MG63 (cell line): ENCODE measurements around the gene WASF3. TPM values are rescaled to one million over a fixed set of nuclear protein-coding genes. Genes with fewer than 3 reads are reported as not detected.

ENCODE experiments used
- DNase-seq: peaks from one replicate; pipeline ENCODE4 v3.0.0-alpha.2; 2020
- H3K27me3 ChIP-seq: fragments of 250-450 bp; sonication (Bioruptor Pico); 2 replicates; pipeline ENCODE4 v1.5.1; 2020; ENCODE audit warnings: mild to moderate bottlenecking, moderate library complexity
- H3K36me3 ChIP-seq: fragments of 250-450 bp; sonication (Bioruptor Pico); 2 replicates; pipeline ENCODE4 v1.5.1; 2020; ENCODE audit warnings: mild to moderate bottlenecking, moderate library complexity
- H3K4me3 ChIP-seq: fragments of 250-450 bp; sonication (Bioruptor Pico); 2 replicates; pipeline ENCODE4 v1.5.1; 2020; ENCODE audit warnings: mild to moderate bottlenecking, moderate library complexity
- H3K9me3 ChIP-seq: fragments of 250-450 bp; sonication (Bioruptor Pico); 2 replicates; pipeline ENCODE4 v1.5.1; 2020; ENCODE audit warnings: mild to moderate bottlenecking, moderate library complexity
- total RNA-seq: library from RNA; depleted of rRNA; stranded (reverse); fragments of >200 nt; shearing (Covaris generic); gene quantifications from 2 replicates; pipeline ENCODE4 v1.2.3, GENCODE V29; 2014; ENCODE audit warnings: low replicate concordance

The WASF3 gene
- total RNA-seq, 1 experiment from 2014 or later = 6.0 TPM

DNA sequence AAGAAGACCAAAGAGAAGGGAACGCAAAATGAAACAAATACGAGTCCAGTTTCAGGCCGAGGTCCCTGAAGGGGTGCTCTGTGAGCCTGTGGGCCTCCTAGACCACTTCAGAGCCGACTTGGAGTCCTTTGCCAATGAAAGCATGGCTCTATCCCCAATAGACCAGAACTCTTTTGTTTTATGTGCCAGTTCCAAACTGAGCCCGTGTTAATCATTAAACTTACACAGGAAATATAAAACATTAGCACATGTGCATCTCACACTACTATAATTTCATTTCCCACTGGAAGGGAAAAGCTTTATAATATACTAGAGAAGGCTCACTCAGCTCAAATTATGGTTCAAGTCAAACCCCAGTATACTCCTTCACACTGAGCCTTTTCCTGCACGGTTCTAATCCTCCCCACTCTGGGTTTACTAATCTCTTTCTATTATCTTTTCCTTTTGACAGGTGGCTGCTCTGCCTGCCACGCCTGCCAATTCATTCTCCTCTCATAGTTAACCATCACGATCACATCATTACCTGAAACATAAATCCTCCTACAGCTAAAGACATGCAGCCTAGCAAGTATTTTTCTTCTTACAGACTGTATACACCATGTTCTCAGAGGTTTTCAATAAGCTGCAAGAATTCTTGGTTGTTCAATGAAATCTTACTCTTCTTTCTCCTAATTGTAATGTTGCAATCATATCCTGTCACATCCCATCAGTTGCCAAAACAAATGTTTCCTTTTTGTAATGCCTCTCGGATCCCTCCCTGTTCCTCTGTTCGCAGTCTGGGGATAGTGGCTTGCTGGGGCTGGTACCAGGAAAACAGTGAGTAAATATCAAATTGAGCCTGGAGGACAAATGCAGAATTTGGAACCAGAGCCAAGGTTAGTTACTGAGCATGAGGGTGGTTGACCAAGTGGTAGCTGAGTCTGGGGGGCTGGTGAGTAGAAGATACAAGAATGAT is 18.8 kb upstream of the WASF3 start:
- H3K36me3 ChIP-seq = no peaks in the 10 kb centered on the region
- H3K9me3 ChIP-seq = no peaks in the 10 kb centered on the region
- H3K27me3 ChIP-seq = no peaks in the 10 kb centered on the region
- peak; percentile 13 for DNase-seq
- no peak overlapping the region for H3K4me3 ChIP-seq

DNA sequence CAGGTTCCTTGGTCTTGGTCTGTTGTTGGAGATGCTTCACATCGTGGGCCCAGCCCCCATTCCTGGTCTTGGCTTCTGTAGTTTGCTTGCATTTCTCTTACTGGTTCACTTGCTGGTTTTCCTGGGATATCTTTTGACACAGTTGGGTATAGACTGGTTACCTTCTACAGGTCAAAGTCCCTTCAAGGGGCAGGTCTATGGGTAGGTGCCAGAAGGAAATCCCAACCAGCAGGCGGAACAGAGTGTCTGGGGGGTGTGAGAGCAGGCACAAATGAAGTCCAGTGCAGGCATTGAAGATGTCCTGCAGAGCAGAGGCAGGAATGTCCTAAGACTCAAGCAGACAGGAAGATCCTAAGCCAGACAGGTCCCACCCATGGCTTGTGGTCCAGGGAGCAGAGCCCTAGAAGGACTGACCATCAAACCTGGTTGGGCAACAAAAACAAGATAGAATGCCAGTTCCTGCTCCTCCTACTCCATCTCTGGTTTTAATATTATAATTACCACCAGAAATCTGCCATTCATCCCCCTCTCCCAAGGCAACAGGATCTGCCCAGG is 17.7 kb upstream of the WASF3 start:
- no peaks in the 10 kb centered on the region for H3K27me3 ChIP-seq
- no peaks in the 10 kb centered on the region for H3K36me3 ChIP-seq
- no peak overlapping the region for H3K4me3 ChIP-seq
- DNase-seq = no peak
- H3K9me3 ChIP-seq = no peaks in the 10 kb centered on the region

DNA sequence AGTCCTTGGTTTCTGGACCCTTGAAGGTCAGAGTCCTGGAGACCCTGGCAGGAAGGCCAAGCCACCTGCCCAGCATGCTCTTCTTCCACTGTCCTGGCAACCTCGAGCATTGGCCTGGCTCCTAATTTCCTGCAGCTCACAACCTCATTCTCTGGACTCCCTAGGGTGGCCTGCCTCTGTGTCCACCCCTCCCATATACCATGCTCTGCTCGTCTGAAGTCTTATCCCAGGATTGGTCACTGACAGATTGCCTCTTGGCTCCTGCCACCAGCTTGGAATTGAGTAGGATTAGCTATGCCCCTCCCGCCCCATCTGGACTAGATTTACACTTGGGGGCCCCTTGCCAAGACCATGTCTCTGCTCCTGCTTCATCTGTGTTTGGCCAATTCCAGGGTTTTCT is 17.1 kb upstream of the WASF3 start:
- H3K36me3 ChIP-seq = no peaks in the 10 kb centered on the region
- no peak overlapping the region for H3K4me3 ChIP-seq
- H3K9me3 ChIP-seq = no peaks in the 10 kb centered on the region
- peak; percentile 57 for DNase-seq
- no peaks in the 10 kb centered on the region for H3K27me3 ChIP-seq

DNA sequence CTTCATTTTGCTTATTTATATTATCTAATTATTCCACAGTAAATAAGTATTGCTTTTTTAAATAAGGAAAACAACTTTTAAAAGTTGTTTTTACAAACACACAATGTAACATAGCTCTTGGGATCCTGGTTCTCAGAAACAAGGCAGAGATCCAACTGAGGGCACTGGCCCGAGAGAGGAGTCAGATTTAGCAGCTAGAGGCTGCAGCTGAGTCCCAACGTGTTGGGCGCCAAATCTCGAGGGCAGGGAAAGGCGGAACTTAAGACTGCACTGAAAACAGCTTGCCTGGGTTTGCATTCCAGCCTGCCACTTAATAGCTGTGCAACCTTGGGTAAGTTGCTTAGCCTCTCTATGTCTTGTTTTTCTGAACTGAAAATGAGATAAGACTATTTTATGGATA is 16.4 kb upstream of the WASF3 start:
- DNase-seq = no peak
- Histone ChIP-seq H3K36me3 (no peaks in the 10 kb centered on the region), H3K9me3 (no peaks in the 10 kb centered on the region), H3K4me3 (no peak overlapping the region), H3K27me3 (no peaks in the 10 kb centered on the region)

DNA sequence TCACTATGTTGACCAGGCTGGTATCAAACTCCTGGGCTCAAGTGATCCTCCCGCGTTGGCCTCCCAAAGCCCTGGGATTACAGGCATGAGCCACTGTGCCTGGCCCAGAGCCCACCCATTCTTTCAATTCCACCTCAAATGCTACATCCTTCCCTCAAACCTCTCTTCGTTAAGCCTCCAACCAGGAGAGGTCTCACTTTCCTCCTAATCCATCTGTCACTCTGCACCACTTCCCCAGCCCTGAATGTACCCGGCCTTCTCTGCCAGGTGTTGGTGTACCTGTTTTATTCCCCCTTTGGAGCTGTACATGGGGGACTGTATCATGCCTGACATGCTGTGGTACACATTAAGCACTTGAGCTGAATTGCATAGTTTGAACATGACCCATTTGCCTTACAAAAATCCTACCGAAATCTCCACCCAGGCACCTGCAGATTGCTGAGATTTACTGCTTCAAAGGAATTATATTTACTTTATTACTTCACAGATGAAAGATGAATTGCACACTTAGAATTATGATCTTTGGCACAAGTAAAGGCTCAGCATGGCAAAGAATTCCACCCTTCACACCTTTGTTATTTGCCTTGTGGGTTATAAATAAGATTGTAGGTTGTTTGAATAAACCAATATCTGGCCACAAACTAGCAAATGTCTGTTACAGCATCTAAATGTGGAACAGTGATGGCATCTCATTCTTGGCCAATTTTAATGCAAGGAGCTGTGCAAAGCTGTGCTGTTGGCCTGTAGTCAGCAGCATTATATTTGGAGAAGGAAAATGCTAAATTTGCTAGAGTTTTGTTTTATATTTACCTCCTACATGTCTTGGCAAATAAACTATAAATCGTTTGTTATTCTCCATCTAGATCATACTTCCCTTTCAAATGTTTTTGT is 15.6 kb upstream of the WASF3 start:
- H3K9me3 ChIP-seq = no peaks in the 10 kb centered on the region
- H3K27me3 ChIP-seq = no peaks in the 10 kb centered on the region
- no peak overlapping the region for H3K4me3 ChIP-seq
- no peak for DNase-seq
- H3K36me3 ChIP-seq = no peaks in the 10 kb centered on the region

DNA sequence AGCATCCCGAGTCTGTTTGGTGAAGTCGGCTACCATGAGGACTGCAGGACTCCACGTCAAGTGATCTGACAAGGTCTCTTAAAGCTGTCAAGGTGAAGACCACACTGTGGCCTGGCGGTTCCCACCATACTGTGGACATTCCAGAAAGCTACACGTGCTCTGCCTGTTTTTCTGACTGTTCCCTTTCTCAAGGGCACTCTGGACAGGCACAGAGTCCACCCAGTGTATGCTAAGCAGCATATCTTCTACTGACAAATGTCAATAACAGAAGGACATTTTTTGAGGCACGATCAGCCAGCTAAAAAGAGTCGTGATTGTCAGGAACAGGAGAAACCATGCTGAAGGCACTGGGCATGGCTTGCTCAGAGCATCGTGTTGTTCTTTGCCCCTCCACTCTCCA is 12.8 kb upstream of the WASF3 start:
- no peak for DNase-seq
- no peaks in the 10 kb centered on the region for H3K36me3 ChIP-seq
- no peaks in the 10 kb centered on the region for H3K9me3 ChIP-seq
- no peak overlapping the region for H3K4me3 ChIP-seq
- H3K27me3 ChIP-seq = no peaks in the 10 kb centered on the region

DNA sequence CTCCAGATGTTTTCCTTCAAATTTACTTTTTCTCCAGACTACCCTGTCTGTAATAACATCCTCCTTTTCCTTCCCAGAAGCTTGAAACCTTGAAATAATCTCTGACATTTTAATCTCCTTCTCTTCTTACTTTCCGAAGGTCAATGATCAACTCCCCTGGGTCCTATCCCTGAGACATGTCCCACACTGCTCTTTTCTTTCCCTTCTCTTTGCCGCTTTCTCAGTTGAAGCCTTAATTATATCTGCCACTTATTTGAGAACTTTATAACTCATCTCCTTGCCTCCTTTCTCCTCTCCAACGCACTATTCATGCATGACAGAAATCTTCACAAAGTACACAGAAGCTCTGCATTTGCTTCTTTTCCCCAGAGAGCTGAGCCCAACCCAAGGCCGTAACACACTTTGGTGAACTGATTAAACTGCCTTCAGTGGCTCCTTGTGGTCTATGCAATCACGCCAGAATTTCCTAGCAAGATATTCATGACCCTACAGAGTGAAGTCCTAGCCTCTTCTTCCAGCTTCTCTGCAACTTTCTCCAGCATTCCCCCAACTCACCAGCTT is 9.2 kb upstream of the WASF3 start:
- no peak for DNase-seq
- H3K27me3 ChIP-seq = no peaks in the 10 kb centered on the region
- H3K9me3 ChIP-seq = no peaks in the 10 kb centered on the region

DNA sequence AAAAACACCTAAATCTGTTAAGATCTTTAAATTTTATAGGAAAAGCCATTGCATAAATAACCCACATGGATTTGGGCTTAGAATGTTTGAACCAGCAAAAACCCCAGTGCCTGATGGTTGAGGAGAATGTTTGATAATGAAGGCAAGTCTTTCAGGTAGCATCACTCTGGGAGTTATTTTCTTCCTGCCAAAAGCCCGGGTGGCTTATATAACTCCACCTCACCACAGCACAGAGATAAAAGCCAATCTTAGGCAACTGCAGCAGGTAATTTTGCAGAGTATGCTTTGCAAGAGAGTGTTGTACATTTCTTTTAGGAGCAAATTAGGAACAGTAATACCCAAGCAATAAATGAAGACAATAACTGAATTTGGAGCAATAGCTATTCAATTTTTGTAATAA is 7.8 kb upstream of the WASF3 start:
- no peak for DNase-seq
- Histone ChIP-seq H3K4me3 (no peak overlapping the region), H3K9me3 (no peaks in the 10 kb centered on the region), H3K27me3 (no peaks in the 10 kb centered on the region), H3K36me3 (no peaks in the 10 kb centered on the region)

More for the DNA sequence above, 9.2 kb upstream of the WASF3 start:
- Histone ChIP-seq H3K36me3 (no peaks in the 10 kb centered on the region), H3K4me3 (no peak overlapping the region)

DNA sequence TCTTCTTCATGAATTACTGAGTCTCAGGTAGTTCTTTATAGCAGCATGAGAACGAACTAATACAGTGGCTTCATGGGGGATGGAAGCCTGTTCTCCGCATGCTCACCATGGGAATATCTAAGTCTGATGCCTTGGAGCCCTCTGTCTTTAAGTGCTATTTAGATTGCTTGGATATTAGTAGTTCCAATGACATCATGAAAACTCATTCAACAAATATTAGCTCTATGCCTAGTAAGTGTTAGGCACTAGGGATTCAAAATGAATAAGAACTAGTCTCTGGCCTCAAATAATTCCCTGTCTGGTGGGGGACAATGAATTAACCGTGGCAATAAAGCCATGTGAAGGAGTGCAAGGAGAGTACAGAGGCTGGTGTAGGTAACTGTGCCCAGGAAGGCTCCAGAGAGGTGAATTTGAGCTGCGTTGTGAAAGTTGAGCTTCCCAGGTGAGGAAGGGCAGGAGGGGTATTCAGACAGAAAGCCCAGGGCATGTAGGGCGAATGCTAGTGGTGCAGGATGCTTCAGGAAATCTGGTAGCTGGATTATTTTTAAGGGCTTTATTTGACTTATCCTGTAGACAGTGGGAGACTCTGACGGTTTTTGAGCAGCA is 6.1 kb upstream of the WASF3 start:
- H3K4me3 ChIP-seq = no peak overlapping the region
- no peaks in the 10 kb centered on the region for H3K36me3 ChIP-seq
- no peaks in the 10 kb centered on the region for H3K27me3 ChIP-seq
- H3K9me3 ChIP-seq = no peaks in the 10 kb centered on the region
- DNase-seq = no peak

DNA sequence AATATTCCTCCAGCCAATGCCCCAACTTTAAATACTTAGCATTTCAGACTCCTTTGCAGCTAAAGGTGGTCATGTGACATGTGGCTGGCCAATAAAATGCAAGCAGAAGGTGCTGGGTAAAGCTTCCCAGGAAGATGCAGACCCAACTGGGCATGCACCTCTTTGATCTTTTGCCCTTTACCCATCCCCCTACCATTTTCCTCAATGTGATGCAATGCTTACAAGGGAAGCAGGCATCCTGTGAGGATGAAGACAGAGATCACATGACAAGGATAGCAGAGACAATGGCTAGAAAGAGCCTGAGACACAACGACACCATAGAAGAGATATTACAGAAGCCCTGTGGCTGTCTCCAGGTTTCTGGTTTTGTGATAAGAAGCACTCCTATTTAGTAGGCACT is 2.1 kb upstream of the WASF3 start:
- no peaks in the 10 kb centered on the region for H3K9me3 ChIP-seq
- no peaks in the 10 kb centered on the region for H3K27me3 ChIP-seq
- no peak for DNase-seq
- H3K36me3 ChIP-seq = no peaks in the 10 kb centered on the region
- no peak overlapping the region for H3K4me3 ChIP-seq

DNA sequence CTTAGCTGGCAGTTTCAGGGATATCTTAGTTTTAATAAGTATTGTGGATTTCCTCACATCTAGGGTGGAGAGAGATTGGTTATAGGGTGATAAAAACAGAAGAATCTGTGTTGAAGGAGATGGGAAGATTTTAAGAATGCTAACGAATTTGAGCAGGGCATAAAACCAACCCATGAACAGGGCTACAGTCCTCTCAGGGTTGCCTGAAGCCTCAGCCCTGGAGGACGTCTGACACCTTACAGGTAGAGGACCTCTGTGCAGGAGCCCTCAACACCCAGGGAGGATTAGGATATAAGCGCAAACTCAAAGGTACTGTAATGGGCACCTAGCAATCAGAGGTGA is 461 bp upstream of the WASF3 start:
- Histone ChIP-seq H3K4me3 (peak overlapping the region; percentile 72), H3K9me3 (no peaks in the 10 kb centered on the region), H3K27me3 (no peaks in the 10 kb centered on the region), H3K36me3 (no peaks in the 10 kb centered on the region)
- DNase-seq = no peak

DNA sequence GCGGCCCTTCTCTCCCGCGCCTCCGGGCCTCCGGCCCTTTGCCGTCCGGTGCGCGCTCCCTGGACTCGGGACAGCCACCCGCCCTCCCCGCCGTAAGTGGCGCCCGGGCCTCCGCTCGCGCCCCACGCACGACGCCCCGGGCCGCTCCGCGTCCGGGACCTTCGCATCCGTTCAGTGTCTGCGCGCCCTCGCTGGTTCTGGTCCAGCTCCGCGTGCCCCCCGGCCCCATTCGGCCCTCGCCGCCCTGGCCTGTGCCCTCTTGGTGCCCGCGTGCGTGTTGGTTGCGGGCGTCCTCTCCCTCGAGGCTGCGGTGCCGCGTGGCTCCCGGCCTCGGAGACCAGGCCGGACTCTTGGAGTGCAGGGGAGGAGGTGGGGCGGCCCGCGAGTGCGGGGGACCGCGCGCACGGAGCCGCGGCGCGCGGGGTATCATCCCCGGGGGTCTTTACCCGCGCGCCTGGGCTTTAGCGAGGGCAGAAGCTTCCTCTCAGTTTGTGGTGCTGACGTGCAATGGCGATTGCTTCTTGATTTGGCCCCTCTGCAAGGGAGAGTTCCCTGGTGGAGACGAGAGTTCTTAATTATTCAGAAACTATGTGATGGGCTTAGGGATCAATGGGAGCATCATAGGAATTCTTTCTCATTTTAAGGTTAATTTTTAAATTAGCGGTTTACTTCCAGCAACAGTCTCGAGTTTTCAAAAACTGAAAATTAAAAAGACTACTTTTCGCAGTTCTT is 757 bp downstream of the WASF3 start:
- H3K9me3 ChIP-seq = no peaks in the 10 kb centered on the region
- no peaks in the 10 kb centered on the region for H3K27me3 ChIP-seq
- DNase-seq = peak; percentile 30
- H3K4me3 ChIP-seq = peak overlapping the region; percentile 72
- no peaks in the 10 kb centered on the region for H3K36me3 ChIP-seq

DNA sequence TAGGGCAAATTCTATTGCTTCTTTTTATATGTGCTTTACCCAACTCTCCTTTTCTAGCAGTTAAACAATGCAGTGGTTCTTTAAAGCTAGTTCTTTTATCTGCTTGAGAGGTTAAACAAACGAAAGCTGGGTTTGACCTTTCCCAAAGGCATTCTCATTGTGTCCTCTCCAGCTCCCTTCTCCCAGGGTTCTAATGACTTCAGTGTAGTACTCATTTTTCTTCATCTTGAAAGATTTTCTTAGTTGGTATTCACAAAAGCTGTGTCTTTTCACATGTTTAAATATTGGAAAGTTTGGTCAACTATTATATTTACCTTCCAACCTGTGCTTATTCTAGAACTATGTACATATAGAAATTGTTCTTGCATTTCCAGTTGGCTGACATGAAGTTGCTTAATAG is 1.5 kb downstream of the WASF3 start:
- Histone ChIP-seq H3K4me3 (peak overlapping the region; percentile 72), H3K27me3 (no peaks in the 10 kb centered on the region), H3K9me3 (no peaks in the 10 kb centered on the region), H3K36me3 (peaks cover 3% of the 10 kb centered on the region)
- DNase-seq = no peak

DNA sequence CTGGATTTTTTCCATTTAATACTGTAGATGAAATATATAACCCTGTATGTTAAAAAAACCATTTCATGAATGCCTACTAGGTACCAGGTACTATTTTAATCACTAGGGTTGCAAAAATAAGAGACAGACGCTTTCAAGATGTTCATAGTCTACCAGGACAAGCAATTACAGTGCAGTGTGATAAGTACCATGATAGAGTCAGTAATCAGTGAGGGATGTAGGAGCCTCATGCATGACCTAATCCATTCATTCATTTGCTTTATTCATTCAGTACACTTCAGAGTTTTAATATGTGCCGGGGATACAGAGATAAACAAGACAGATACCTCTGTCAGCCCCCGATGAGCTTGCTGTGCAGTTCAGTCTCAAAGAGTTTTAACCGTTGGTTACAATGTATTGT is 3.0 kb downstream of the WASF3 start:
- no peaks in the 10 kb centered on the region for H3K9me3 ChIP-seq
- H3K4me3 ChIP-seq = no peak overlapping the region
- peaks cover 7% of the 10 kb centered on the region for H3K36me3 ChIP-seq
- no peak for DNase-seq
- no peaks in the 10 kb centered on the region for H3K27me3 ChIP-seq

DNA sequence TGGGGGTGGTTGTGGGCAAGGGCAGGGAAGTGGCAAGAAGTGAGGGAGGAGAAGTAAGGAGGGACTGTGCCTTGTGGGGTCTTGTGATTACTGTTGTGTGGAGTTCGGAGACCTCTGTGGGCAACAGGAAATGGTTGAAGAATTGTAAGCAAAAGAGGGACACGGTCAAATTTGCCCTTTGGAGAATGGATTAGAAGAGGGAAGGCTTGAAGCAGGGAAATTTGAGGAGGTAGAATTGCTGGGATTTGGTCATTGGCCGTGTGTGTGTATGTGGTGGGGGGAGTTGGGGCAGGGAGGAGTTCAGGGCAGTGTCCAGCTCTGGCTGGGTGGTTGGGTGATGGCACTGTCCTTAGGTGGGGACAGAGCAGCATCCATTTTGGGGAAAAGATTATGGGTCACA is 3.6 kb downstream of the WASF3 start:
- H3K27me3 ChIP-seq = no peaks in the 10 kb centered on the region
- DNase-seq = no peak
- peaks cover 8% of the 10 kb centered on the region for H3K36me3 ChIP-seq
- H3K4me3 ChIP-seq = no peak overlapping the region
- no peaks in the 10 kb centered on the region for H3K9me3 ChIP-seq
